CD4-positive, alpha-beta T cell treated with Interleukin-6 for 4 hours (primary cell): ENCODE measurements around the gene CD1E.
"Not testable (repeated sequence)": the region's sequence is repeated elsewhere in the genome, so short reads cannot be mapped to it uniquely, and the experiment has no call there.

Experiments used
- DNase-seq: peaks from one replicate; pipeline ENCODE4 v3.0.0-alpha.2; 2020; ENCODE audit warnings: mixed read lengths

The CD1E gene

GRCh38 chr1:158366783-158367182, 13.1 kb downstream of the CD1E start:
- DNase-seq: no peak

GRCh38 chr1:158371188-158371953, 17.7 kb downstream of the CD1E start:
- no peak for DNase-seq

GRCh38 chr1:158374101-158374500, 20.4 kb downstream of the CD1E start:
- not testable (repeated sequence) for DNase-seq

- no peak for DNase-seq
These were observed 21.2 kb downstream of the CD1E start for GRCh38 chr1:158374860-158375259.

- no peak for DNase-seq
These were observed 36.6 kb downstream of the CD1E start for GRCh38 chr1:158390331-158390730.

- no peak for DNase-seq
These were observed 37.4 kb downstream of the CD1E start for GRCh38 chr1:158391099-158391498.

GRCh38 chr1:158393476-158393875, 39.8 kb downstream of the CD1E start:
- no peak for DNase-seq

- no peak for DNase-seq
These were observed 43.0 kb downstream of the CD1E start for GRCh38 chr1:158396646-158397045.

GRCh38 chr1:158398818-158399514, 45.3 kb downstream of the CD1E start, which contains the start of gene OR10T2:
TSS of gene OR10T2 (minus strand) at chr1:158399466. CDS start at chr1:158399466, 0 bp downstream.
- no peak for DNase-seq

GRCh38 chr1:158400871-158401270, 47.2 kb downstream of the CD1E start:
- DNase-seq: no peak

GRCh38 chr1:158407092-158407491, 53.4 kb downstream of the CD1E start:
- DNase-seq: no peak
